Measurements from ENCODE around the gene FIG4. TPM values are rescaled to one million over a fixed set of nuclear protein-coding genes. Genes with fewer than 3 reads are reported as not detected.

Gene FIG4
- total RNA-seq, 4 donors from 2014 or later = 13.5 to 45.6 (median 19.6) TPM

DNA sequence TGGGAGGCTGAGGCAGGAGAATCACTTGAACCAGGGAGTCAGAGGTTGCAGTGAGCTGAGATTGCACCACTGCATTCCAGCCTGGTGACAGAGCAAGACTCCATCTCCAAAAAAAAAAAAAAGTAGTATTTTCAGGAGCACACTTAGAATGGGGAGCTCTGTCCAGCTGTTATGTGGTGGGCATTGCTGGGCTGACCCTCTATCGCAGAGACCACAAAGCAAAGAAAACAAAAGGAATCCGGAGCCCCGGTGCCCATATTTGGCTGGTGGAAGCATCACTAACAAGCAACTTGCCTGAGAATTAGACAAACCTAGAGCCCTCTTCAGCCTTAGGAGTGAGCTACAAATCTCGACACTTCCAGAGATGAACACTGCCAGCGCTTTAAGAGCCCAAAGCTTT, 149.7 kb downstream of the FIG4 start:
- TF ChIP-seq, protein P1, sequence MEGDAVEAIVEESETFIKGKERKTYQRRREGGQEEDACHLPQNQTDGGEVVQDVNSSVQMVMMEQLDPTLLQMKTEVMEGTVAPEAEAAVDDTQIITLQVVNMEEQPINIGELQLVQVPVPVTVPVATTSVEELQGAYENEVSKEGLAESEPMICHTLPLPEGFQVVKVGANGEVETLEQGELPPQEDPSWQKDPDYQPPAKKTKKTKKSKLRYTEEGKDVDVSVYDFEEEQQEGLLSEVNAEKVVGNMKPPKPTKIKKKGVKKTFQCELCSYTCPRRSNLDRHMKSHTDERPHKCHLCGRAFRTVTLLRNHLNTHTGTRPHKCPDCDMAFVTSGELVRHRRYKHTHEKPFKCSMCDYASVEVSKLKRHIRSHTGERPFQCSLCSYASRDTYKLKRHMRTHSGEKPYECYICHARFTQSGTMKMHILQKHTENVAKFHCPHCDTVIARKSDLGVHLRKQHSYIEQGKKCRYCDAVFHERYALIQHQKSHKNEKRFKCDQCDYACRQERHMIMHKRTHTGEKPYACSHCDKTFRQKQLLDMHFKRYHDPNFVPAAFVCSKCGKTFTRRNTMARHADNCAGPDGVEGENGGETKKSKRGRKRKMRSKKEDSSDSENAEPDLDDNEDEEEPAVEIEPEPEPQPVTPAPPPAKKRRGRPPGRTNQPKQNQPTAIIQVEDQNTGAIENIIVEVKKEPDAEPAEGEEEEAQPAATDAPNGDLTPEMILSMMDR (IDR thresholded peaks at IDR 0.05; ENCODE audit: low read depth) = no peak

DNA sequence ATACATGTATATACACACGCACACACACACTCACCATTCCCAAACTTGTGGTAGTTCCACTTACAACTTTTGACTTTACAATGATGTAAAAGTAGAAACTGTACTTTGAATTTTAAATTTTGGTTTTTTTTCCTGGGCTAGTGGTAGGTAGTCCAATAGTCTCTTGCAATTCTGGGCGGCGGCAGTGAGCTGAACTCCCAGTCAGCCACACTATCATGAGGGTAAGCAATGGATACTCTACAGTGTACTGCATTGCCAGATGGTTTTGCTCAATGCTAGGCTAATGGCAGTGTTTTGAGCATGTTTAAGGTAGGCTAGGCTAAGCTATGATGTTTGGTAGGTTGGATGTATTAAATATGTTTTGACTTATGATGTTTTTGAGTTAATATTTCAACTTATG, 150.8 kb downstream of the FIG4 start:
- TF ChIP-seq, protein P1 (IDR thresholded peaks at IDR 0.05; ENCODE audit: low read depth) = no peak

DNA sequence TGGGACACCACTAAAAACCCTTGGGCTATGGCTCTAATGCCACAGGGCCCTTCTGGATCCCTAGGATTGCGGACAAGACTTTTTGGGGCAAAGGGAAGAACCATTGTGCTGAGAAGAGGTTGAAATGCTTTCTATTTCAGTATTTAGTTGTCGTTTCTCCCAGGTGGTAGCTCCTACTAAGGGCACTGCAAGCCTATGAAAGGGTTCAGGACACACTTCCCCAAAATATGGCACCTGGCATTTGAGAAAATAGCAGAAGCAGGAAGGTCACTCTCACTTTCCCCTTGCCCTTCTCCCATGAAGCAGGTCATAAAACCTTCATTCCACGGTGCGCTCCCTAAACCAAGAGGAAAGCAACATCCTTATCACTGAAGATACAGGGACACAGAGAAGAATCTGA, 161.6 kb downstream of the FIG4 start:
- TF ChIP-seq, protein P1 (IDR thresholded peaks at IDR 0.05; ENCODE audit: low read depth) = no peak

DNA sequence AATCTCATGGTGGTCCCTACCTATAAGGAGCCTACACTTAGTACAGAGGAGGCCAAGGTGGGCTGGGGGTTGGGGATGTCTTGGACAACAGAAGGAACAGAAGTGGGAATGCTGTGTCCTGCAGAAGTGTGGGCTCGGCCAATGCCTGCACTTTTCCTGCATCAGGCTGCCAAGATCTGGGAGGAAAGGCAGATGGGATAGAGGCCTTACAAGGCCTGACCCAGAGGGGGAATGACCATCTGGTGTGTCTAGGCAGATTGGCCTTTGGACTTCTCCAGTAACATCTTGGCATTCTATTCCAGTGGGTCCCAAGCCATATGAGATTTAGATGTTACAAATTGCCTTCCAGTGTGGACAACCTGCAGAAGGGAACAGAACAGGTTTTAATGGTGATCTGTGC, 162.3 kb downstream of the FIG4 start:
- TF ChIP-seq, protein P1 (IDR thresholded peaks at IDR 0.05; ENCODE audit: low read depth) = no peak

DNA sequence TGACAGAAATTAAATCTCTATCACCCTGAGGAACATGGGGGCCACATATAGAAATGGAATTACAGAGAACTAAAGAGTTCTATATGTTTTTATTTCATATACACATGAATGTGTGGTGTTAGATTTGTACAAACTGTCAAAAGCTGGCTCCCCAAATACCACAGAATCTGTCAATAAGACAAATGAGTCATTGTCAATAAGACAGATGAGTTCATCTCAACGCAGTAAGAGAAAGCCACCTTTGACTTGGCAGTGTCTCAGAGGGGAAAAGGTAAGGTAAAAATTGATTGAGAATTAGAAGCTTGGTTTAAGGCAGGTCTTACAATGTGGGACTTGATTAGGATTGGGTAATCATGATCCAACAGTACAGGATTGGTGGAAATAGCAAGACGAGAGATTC, 162.9 kb downstream of the FIG4 start:
- TF ChIP-seq, protein P1 (IDR thresholded peaks at IDR 0.05; ENCODE audit: low read depth) = no peak

DNA sequence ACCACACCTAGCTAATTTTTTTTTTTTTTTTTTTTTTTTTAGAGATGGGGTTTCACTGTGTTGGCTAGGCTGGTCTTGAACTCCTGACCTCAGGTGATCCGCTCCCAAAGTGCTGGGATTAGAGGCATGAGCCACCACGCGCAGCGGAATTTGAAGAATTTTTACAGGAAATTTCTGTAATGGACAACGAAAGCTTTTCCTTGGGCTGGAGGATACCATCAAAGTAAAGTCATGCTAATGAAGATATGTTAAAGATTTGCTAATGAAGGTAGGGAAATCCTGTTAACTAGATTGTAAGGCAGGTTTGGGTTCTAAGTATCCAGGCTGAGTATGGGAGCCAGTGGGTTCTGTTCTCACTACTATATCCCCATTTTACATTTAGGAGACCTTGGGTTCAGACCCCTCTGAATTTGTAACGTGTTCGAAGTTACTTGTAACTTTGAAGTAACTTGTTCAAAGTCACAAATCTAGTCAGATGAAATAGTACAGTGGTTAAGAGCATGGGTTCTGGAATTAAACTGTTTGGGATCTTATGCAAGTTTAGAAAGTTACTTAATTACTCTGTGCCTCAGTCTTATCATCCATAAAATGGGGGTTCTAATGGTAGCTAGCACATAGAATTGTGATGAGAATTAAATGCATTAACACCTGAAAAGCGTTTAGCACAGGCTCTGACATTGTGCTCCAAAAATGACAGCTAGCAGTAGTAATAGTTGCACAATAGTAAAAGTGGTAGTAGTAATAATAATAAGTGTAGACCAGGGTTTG, 163.6 kb downstream of the FIG4 start:
- TF ChIP-seq, protein P1 (IDR thresholded peaks at IDR 0.05; ENCODE audit: low read depth) = no peak

DNA sequence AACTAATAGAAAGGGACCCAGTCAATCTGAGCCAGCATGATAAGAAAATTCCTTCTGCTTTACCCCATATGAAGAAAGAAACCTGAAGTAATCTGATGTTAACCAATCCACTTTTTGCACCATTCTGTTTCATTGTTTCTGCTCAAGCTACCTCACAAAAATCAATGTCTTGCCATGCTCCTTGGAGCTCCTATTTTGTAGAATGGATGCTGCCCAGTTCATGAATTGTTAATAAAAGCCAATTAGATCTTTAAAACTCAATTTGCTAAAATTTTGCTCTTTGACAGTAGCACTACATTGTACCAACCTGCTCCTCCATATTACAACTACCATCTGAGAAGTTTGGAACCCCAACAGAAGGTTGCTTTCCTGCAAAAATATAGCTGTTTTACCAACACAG, 170.8 kb downstream of the FIG4 start:
- TF ChIP-seq, protein P1 (IDR thresholded peaks at IDR 0.05; ENCODE audit: low read depth) = no peak

Data from subcutaneous adipose tissue (tissue), 4 donors.